ENCODE results near the gene DIPK1A.
"Not testable (repeated sequence)": the region's sequence is repeated elsewhere in the genome, so short reads cannot be mapped to it uniquely, and the experiment has no call there.

The DIPK1A gene

GRCh38 chr1:92899780-92900179, 61.5 kb downstream of the DIPK1A start:
- TF ChIP-seq CTCF (IDR thresholded peaks at IDR 0.05; ENCODE audit: low read depth, low read length): no peak
- no peak overlapping the region for H3K4me3 ChIP-seq (replicated peaks in 1 of 2; ENCODE audit: low read depth in 2 of 2, low read length in 2 of 2)
- DNase-seq (ENCODE audit: low read depth in 2 of 2): no peak

- not testable (repeated sequence) for H3K4me3 ChIP-seq (replicated peaks in 1 of 2; ENCODE audit: low read depth in 2 of 2, low read length in 2 of 2); DNase-seq (ENCODE audit: low read depth in 2 of 2)
These were observed 63.2 kb downstream of the DIPK1A start for GRCh38 chr1:92898053-92898452.

GRCh38 chr1:92887465-92887864, 73.8 kb downstream of the DIPK1A start:
- TF ChIP-seq CTCF (IDR thresholded peaks at IDR 0.05; ENCODE audit: low read depth, low read length): no peak
- no peak for DNase-seq (ENCODE audit: low read depth in 2 of 2)

GRCh38 chr1:92886886-92887419, 74.3 kb downstream of the DIPK1A start:
- no peak for DNase-seq (ENCODE audit: low read depth in 2 of 2)

More at GRCh38 chr1:92887465-92887864, 73.8 kb downstream of the DIPK1A start:
- no peak overlapping the region for H3K4me3 ChIP-seq (replicated peaks in 1 of 2; ENCODE audit: low read depth in 2 of 2, low read length in 2 of 2)

GRCh38 chr1:92884195-92884594, 77.1 kb downstream of the DIPK1A start:
- no peak overlapping the region for H3K4me3 ChIP-seq (replicated peaks in 1 of 2; ENCODE audit: low read depth in 2 of 2, low read length in 2 of 2)
- no peak for TF ChIP-seq CTCF (IDR thresholded peaks at IDR 0.05; ENCODE audit: low read depth, low read length)
- DNase-seq (ENCODE audit: low read depth in 2 of 2): no peak

More at GRCh38 chr1:92886886-92887419, 74.3 kb downstream of the DIPK1A start:
- no peak overlapping the region for H3K4me3 ChIP-seq (replicated peaks in 1 of 2; ENCODE audit: low read depth in 2 of 2, low read length in 2 of 2)
- no peak for TF ChIP-seq CTCF (IDR thresholded peaks at IDR 0.05; ENCODE audit: low read depth, low read length)

- TF ChIP-seq CTCF (IDR thresholded peaks at IDR 0.05; ENCODE audit: low read depth, low read length): no peak
- no peak for DNase-seq (ENCODE audit: low read depth in 2 of 2)
- no peak overlapping the region for H3K4me3 ChIP-seq (replicated peaks in 1 of 2; ENCODE audit: low read depth in 2 of 2, low read length in 2 of 2)
These were observed 78.0 kb downstream of the DIPK1A start for GRCh38 chr1:92883297-92883696.

- no peak overlapping the region for H3K4me3 ChIP-seq (replicated peaks in 1 of 2; ENCODE audit: low read depth in 2 of 2, low read length in 2 of 2)
- DNase-seq (ENCODE audit: low read depth in 2 of 2): no peak
- no peak for TF ChIP-seq CTCF (IDR thresholded peaks at IDR 0.05; ENCODE audit: low read depth, low read length)
These were observed 78.4 kb downstream of the DIPK1A start for GRCh38 chr1:92882819-92883218.
